Measurements from ENCODE around the gene PTGER2. TPM values are rescaled to one million over a fixed set of nuclear protein-coding genes. Genes with fewer than 3 reads are reported as not detected.

PTGER2 gene
- total RNA-seq, 1 experiment from 2014 or later, result 0.41 TPM

DNA sequence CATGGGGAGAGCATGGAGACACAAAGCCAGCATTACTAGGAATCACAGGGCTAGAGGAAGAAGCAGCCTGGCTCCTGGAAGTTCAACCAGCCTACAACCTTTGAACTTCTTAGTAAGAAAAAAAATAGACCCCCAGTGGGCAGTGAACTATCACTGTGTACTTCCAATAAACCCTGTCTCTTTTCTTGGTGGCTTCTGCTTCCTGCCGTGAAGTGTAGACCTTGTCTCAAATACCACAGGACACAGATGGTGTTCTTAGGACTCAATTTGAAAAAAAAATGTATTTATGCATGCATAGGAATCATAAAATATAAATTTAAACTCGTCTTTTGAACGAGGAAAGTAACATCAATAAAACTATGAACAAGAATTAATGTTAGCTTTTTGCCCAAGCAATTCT lies 3.6 kb upstream of the PTGER2 start:
- intact Hi-C loops (cut with micrococcal nuclease; ENCODE audit: unreplicated experiment) (no loop called here), in situ Hi-C loops (cut with HindIII; ENCODE audit: low pct_unique_long_range_greater_than_20kb, low sequenced_read_pairs) (no loop called here)
- ChIA-PET POLR2A (no interaction called here), CTCF (no interaction called here)
- Histone ChIP-seq H3K4me3 (ENCODE audit: low read depth in 2 of 2, low read length in 2 of 2) (no peak overlapping the region), H3K27ac (ENCODE audit: low read length) (no peak overlapping the region), H3K36me3 (ENCODE audit: control insufficient read depth, insufficient read depth, low read length) (no peaks in the 10 kb centered on the region), H3K9me3 (ENCODE audit: control insufficient read depth, insufficient read depth, low read depth, low read length) (no peaks in the 10 kb centered on the region), H3K27me3 (ENCODE audit: control insufficient read depth, insufficient read depth, low read length) (peaks cover 5% of the 10 kb centered on the region), H3K4me1 (ENCODE audit: control insufficient read depth, insufficient read depth, low read length) (no peaks in the 10 kb centered on the region)
- no peak for ATAC-seq
- BruUV-seq (replicated peaks), result no TSS peak
- DNase-seq (ENCODE audit: low read depth, low spot score), result no peak
- TF ChIP-seq SIN3A (IDR thresholded peaks at IDR 0.05; ENCODE audit: borderline replicate concordance, insufficient read depth, low read depth, low read length), result no peak
- TF ChIP-seq TCF7L2 (IDR thresholded peaks at IDR 0.05; ENCODE audit: low read depth, low read length), result no peak
- TF ChIP-seq, protein P1, sequence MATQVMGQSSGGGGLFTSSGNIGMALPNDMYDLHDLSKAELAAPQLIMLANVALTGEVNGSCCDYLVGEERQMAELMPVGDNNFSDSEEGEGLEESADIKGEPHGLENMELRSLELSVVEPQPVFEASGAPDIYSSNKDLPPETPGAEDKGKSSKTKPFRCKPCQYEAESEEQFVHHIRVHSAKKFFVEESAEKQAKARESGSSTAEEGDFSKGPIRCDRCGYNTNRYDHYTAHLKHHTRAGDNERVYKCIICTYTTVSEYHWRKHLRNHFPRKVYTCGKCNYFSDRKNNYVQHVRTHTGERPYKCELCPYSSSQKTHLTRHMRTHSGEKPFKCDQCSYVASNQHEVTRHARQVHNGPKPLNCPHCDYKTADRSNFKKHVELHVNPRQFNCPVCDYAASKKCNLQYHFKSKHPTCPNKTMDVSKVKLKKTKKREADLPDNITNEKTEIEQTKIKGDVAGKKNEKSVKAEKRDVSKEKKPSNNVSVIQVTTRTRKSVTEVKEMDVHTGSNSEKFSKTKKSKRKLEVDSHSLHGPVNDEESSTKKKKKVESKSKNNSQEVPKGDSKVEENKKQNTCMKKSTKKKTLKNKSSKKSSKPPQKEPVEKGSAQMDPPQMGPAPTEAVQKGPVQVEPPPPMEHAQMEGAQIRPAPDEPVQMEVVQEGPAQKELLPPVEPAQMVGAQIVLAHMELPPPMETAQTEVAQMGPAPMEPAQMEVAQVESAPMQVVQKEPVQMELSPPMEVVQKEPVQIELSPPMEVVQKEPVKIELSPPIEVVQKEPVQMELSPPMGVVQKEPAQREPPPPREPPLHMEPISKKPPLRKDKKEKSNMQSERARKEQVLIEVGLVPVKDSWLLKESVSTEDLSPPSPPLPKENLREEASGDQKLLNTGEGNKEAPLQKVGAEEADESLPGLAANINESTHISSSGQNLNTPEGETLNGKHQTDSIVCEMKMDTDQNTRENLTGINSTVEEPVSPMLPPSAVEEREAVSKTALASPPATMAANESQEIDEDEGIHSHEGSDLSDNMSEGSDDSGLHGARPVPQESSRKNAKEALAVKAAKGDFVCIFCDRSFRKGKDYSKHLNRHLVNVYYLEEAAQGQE (IDR thresholded peaks at IDR 0.05; ENCODE audit: insufficient read depth in 1 of 2, low read depth in 2 of 2, low read length in 1 of 2), result no peak
- no peak for TF ChIP-seq POLR2AphosphoS5 (IDR thresholded peaks at IDR 0.05; ENCODE audit: low read depth, low read length)
- TF ChIP-seq, protein P2, sequence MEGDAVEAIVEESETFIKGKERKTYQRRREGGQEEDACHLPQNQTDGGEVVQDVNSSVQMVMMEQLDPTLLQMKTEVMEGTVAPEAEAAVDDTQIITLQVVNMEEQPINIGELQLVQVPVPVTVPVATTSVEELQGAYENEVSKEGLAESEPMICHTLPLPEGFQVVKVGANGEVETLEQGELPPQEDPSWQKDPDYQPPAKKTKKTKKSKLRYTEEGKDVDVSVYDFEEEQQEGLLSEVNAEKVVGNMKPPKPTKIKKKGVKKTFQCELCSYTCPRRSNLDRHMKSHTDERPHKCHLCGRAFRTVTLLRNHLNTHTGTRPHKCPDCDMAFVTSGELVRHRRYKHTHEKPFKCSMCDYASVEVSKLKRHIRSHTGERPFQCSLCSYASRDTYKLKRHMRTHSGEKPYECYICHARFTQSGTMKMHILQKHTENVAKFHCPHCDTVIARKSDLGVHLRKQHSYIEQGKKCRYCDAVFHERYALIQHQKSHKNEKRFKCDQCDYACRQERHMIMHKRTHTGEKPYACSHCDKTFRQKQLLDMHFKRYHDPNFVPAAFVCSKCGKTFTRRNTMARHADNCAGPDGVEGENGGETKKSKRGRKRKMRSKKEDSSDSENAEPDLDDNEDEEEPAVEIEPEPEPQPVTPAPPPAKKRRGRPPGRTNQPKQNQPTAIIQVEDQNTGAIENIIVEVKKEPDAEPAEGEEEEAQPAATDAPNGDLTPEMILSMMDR (IDR thresholded peaks at IDR 0.05), result no peak

DNA sequence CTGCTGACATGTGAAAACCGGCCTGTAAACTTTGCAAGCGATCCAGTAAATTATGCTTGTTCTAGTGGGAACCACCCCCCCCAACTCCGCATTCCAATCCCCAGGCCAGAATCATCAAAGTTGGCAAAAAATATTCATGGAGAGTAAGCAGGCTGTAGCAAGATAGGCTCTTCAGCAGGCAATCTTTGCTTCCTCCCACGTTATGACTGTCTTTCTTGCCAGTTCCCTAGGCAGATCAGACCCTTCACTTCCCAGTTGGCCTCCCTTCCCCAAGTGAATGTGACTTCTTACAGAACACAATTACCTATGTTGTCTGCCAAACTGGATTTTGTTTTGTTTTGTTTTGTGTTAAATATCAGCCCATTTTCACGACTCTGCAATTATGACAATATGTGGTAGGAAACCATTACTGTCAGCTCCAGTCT lies 1.2 kb upstream of the PTGER2 start:
- Histone ChIP-seq H3K27ac (ENCODE audit: low read length) (no peak overlapping the region), H3K4me3 (ENCODE audit: low read depth in 2 of 2, low read length in 2 of 2) (no peak overlapping the region), H3K4me1 (ENCODE audit: control insufficient read depth, insufficient read depth, low read length) (no peaks in the 10 kb centered on the region), H3K27me3 (ENCODE audit: control insufficient read depth, insufficient read depth, low read length) (peaks cover 8% of the 10 kb centered on the region), H3K9me3 (ENCODE audit: control insufficient read depth, insufficient read depth, low read depth, low read length) (no peaks in the 10 kb centered on the region), H3K36me3 (ENCODE audit: control insufficient read depth, insufficient read depth, low read length) (no peaks in the 10 kb centered on the region)
- no peak for ATAC-seq
- CTCF ChIA-PET, result no interaction called here
- POLR2A ChIA-PET, result interaction anchor here (0.6 kb wide), 1 partner anchor 13 kb away, joined by 3 read pairs; no protein-coding TSS in a partner anchor
- in situ Hi-C loops (cut with HindIII; ENCODE audit: low pct_unique_long_range_greater_than_20kb, low sequenced_read_pairs) (no loop called here), intact Hi-C loops (cut with micrococcal nuclease; ENCODE audit: unreplicated experiment) (no loop called here)
- BruUV-seq (replicated peaks), result no TSS peak
- DNase-seq (ENCODE audit: low read depth, low spot score), result no peak
- TF ChIP-seq, protein P2 (IDR thresholded peaks at IDR 0.05), result no peak
- TF ChIP-seq TCF7L2 (IDR thresholded peaks at IDR 0.05; ENCODE audit: low read depth, low read length) (no peak), POLR2AphosphoS5 (IDR thresholded peaks at IDR 0.05; ENCODE audit: low read depth, low read length) (no peak), SIN3A (IDR thresholded peaks at IDR 0.05; ENCODE audit: borderline replicate concordance, insufficient read depth, low read depth, low read length) (no peak)
- TF ChIP-seq, protein P1 (IDR thresholded peaks at IDR 0.05; ENCODE audit: insufficient read depth in 1 of 2, low read depth in 2 of 2, low read length in 1 of 2), result no peak
